ENCODE data around the gene PLXNB2. TPM values are rescaled to one million over a fixed set of nuclear protein-coding genes. Genes with fewer than 3 reads are reported as not detected.

Gene PLXNB2
- total and polyA plus RNA-seq, 2 experiments from 2014 or later: 83.2 to 195 TPM

DNA sequence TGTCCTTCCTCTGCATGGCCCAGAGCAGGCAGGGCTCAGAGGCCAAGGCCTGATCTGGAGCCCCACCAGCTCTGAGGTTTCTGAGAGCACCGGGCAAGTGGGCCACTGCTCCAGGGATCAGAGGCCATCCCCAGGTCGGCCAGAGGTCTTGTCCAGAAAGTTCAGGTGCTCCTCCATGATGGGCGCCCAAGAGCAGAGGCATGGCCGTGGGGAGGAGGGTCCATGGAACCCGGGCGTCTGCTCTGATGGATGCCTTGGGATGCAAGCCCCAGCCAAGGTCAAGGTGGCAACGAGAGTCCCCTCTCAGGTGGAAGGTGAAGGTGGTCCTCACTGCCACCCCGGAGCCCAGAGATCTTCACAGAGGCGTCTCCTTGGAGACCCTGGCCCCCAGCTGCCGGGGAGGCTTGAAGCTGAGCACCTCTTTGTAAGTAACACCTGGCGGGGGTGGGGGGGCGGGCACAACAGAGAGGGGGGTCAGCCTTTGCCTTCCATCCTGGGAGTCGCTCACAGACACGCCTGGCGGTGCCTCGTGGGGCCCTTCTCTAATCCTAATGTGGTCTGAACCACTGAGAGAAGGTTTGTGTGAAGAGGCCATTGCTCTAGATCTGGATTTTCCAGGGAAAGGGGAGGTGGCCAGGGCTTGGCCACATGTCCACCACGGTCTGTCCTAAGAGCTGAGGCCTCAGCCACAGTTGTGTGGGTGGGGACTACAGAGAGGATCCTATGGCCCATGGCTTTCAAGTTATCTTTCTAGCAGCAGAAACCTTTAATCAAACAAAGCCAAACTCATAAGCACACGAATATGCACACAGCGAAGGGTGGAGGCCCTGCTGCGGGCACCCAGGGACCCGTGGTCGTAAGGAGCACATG, 54.2 kb downstream of the PLXNB2 start:
- Histone ChIP-seq H3K9me3 (ENCODE audit: low read depth) (no peaks in the 10 kb centered on the region), H3K27me3 (no peaks in the 10 kb centered on the region), H3K36me3 (no peaks in the 10 kb centered on the region), H3K27ac (no peak overlapping the region), H3K4me3 (no peak overlapping the region), H3K4me1 (ENCODE audit: low read depth) (peaks cover 7% of the 10 kb centered on the region)
- DNase-seq (ENCODE audit: low read depth in 1 of 2, low spot score in 1 of 2): no peak
- TF ChIP-seq, protein P1, sequence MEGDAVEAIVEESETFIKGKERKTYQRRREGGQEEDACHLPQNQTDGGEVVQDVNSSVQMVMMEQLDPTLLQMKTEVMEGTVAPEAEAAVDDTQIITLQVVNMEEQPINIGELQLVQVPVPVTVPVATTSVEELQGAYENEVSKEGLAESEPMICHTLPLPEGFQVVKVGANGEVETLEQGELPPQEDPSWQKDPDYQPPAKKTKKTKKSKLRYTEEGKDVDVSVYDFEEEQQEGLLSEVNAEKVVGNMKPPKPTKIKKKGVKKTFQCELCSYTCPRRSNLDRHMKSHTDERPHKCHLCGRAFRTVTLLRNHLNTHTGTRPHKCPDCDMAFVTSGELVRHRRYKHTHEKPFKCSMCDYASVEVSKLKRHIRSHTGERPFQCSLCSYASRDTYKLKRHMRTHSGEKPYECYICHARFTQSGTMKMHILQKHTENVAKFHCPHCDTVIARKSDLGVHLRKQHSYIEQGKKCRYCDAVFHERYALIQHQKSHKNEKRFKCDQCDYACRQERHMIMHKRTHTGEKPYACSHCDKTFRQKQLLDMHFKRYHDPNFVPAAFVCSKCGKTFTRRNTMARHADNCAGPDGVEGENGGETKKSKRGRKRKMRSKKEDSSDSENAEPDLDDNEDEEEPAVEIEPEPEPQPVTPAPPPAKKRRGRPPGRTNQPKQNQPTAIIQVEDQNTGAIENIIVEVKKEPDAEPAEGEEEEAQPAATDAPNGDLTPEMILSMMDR (IDR thresholded peaks at IDR 0.05; ENCODE audit: low read depth, low read length): no peak

DNA sequence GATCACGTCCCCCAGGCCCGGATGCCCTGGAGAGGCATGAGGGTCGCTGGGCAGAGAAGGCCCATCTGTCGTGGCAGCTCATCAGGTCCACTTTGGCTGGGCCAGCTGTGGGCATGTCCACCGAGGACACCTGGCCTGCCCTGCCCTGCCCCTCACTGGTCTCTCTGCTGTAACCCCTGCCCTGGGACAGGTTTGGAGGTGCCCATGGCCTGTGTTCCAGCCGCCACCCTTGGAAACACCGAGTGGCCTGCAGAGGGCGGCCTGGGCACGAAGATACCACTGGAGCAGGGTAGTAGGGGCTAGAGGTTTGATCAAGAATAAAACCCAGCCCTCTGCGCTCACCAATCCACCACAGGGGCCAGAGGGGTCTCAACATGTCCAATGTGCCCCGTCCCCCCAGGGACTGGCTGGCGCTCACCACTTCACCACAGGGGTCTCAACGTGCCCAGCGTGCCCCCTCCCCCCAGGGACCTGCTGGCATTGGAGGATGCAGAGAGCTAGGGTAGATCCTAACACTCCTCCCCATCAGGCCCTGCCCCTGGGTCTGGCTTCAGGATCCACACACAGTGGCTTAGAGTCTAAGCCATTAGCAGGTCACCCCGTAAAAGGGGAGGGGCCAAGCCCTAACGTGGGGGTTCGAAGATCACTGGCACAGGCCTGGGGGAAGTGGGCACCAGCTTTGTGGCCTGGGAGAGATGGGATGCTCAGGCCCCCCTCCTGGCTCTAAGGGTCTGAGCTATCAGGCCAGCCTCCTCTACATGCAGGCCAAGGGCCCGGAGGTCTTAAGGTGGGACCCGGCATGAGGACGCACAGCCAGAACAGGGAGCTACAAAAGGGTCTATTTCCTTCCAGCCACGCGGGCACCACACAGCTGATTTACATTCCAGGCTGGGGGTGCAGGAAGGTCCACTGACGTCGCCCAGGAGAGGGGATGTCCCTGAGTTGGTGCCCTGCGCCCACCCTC, 55.1 kb downstream of the PLXNB2 start:
- Histone ChIP-seq H3K27ac (no peak overlapping the region), H3K4me1 (ENCODE audit: low read depth) (peaks cover 7% of the 10 kb centered on the region), H3K36me3 (no peaks in the 10 kb centered on the region), H3K27me3 (no peaks in the 10 kb centered on the region), H3K4me3 (no peak overlapping the region), H3K9me3 (ENCODE audit: low read depth) (no peaks in the 10 kb centered on the region)
- TF ChIP-seq, protein P1 (IDR thresholded peaks at IDR 0.05; ENCODE audit: low read depth, low read length): peak; percentile 74
- peak; percentile 68 to 71 for DNase-seq (ENCODE audit: low read depth in 1 of 2, low spot score in 1 of 2)

DNA sequence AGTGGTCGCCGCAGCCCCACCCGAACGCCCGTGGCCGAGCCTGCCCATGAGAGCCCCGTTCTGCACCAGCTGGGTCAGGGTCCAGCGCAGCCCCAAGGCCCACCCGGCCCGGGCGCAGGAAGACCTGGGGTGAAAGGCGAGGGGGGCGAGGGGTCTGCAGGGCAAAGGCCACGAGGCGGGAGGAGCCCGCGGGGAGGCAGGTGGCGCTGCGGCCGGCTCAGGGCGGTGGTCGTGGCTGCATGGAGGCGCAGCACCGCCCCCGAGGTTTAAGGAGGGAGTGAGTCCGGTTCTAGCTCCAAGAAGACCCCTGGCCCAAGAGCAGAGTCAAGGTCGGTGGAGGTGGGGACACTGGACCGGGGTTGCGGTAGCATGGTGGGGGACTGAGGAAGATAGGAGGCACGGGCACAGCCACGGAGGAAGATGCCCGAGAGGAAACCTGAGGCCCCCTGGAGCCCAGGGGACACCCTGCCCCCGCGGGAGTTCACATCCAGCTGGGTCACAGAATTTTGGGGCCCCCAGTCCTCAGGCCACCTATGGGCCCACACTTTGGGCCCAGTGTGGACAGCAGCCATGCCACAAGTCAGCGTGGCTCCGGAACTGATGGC, 55.9 kb downstream of the PLXNB2 start:
- H3K27me3 ChIP-seq: no peaks in the 10 kb centered on the region
- peak overlapping the region; percentile 82 for H3K4me3 ChIP-seq
- TF ChIP-seq, protein P1 (IDR thresholded peaks at IDR 0.05; ENCODE audit: low read depth, low read length): no peak
- H3K27ac ChIP-seq: no peak overlapping the region
- peaks cover 7% of the 10 kb centered on the region for H3K4me1 ChIP-seq (ENCODE audit: low read depth)
- H3K9me3 ChIP-seq (ENCODE audit: low read depth): no peaks in the 10 kb centered on the region
- peaks cover under 1% of the 10 kb centered on the region for H3K36me3 ChIP-seq
- no peak for DNase-seq (ENCODE audit: low read depth in 1 of 2, low spot score in 1 of 2)

DNA sequence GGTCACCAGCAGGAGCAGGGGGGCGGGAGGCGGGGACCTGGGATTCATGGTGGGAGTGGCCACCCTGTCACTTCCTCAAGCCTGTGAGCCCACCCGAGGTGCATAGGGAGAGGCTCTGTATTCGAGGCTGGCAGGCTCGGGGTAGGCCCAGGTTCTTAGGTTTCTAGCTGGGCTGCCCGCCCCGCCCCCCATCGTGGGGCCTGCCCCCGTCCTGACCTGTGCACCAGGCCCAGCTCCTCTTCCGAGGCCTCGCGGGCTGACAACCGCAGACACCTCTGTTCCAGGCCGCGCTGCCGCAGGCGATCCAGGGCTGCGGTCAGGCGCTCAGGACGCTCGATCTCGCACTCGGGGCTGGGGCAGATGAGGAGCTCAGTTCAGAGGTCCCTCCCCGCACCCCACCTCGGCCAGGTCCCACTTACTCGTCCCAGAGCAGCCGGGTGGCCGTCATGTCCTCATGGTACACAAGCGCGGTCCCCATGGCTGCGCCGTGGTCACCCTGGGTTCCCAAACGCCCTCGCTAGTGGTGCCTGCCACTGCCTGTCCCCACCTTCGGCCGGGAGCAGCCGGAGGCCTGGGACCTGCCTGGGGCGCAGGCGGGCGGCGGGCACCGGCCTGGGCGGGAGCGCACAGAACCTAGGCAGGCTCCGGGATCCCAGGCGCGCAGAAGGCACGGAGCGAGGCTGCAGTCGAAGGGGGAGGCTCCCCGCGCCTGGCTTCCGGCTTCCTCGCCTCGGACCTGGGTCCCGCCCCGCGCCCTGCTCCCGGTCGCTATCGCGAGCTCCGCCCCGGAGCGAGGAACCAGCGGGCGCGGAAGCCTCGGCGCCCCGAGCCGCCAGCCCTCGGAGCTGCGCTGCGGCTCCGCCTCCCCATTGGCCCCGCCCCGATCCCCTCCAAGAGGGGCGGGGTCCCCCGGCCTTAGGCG, 56.6 kb downstream of the PLXNB2 start, which contains the start of gene HDAC10:
Gene HDAC10 (minus strand): TSS at position 711 of the 922 bp plus-strand sequence. CDS start 233 bp downstream, at position 478.
- Histone ChIP-seq H3K27ac (peak within 1 kb of the TSS; percentile 74), H3K27me3 (no peaks in the 10 kb centered on the region), H3K36me3 (peaks cover 6% of the 10 kb centered on the region), H3K4me3 (peak within 1 kb of the TSS; percentile 82), H3K9me3 (ENCODE audit: low read depth) (no peaks in the 10 kb centered on the region), H3K4me1 (ENCODE audit: low read depth) (peaks cover 8% of the 10 kb centered on the region)
- TF ChIP-seq, protein P1 (IDR thresholded peaks at IDR 0.05; ENCODE audit: low read depth, low read length): no peak
- peak; percentile 87 to 91 for DNase-seq (ENCODE audit: low read depth in 1 of 2, low spot score in 1 of 2)

All from cardiac muscle cell (in vitro differentiated cells and primary cell).